Measurements from ENCODE around the gene TIE1.

Gene TIE1

DNA sequence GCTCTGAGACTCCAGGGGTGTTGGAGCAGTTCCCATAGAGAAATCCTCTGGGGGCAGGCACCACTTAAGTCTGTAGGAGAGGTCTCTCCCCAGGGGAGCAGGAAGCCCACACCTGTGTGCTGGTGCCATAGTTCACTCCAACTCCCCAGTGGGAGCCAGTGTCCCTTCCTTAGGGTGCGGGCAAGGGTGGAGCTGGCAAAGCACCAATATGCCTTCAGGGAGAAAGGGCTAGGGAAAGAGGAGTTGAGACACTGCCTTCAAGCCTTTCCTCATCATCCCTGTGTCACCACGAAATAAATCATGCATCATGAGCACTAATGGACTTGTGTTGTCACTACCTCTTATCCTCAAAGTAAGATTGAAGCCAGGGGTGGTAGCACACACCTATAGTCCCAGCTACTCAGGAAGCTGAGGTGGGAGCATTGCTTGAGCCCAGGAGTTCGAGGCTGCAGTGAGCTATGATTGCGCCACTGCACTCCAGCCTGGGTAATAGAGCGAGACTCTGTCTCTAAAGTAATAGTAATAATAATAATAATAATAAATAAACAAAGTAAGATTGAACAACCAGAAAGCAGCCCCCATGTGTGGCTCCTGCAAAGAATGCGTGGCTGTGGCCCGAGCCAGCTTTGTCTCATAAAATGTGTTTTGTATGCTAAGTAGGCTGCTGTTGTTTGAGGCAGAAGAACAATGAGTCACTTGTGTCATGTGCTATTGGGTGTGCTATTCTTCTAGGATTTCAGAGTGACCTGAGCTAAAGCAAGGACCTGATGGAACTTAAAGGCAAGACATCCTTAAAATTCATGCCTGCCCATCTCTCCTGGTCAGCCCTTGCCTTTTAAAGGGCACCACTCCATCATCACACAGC lies 6.7 kb upstream of the TIE1 start:
- DNase-seq (ENCODE audit: low spot score): peak; percentile 7

DNA sequence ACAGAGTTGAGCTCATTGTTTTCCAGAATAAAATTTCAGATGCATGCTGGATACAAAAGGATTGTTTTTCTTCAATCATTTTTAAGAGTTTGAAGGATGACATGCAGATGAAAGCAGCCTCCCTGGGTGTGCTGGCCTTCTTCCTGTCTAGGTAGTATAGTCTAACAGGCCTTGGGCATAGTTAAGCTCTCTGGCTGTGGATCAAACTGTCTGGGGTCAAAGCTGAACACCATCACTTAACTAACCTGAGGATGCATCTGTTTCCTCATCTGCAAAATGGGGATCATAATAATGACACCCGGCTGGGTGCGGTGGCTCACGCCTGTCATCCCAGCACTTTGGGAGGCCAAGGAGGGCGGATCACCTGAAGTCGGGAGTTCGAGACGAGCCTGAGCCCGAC lies 6.0 kb upstream of the TIE1 start:
- DNase-seq (ENCODE audit: low spot score): no peak

DNA sequence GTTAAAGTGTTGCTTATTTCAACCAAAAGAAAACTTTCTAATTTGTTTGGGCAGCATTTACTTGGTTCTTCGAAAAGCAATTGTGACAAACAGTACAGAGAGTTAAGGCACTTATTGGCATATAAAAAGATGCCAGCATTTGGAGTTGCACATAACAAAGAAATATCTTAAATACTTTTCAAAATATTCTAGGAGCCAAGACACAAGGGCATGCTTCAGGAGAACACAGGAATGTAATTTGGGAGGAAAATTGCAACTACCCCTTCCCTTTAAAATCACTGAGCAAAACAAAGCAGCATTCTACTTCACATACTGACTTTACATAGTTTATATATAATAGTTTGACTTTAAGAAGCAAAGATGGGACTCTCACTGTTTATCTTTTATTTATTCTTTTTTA lies 4.6 kb upstream of the TIE1 start:
- no peak for DNase-seq (ENCODE audit: low spot score)

DNA sequence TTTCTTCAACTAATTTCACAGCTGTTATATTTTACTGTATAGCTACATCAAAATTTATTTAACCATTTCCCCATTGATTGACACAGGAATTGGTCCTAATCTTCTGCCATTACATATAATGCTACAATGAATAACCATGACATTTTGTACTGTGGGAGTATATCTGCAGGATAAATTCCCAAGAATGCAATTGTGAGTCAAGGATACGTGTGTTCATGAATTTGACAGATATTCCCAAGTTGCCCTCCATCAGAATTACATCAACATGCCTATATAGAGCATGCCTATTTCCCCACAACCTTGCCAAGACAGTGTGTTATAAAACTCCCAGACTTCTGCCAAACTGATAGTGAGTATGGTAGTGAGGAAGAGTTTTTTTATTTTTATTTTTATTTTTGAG lies 2.7 kb upstream of the TIE1 start:
- no peak for DNase-seq (ENCODE audit: low spot score)

DNA sequence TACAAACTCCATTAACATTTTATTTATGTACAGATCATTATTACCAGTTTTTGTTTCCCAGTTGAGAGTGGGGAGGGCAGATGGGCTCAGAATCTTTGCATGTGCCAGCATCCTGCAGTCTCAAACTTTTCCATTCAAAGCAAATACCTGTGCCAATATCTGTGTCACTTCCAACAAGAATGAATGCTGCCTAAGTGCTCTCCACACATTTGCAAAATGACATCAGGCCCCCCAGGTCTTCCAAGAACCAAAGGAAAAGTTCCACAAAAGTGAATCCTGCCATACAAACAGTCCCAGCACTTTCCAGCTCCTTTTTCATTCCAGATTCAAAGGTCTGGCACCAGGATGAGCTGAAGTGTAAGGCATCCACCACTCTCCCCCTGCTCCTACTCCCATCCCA lies 1.7 kb upstream of the TIE1 start:
- no peak for DNase-seq (ENCODE audit: low spot score)

DNA sequence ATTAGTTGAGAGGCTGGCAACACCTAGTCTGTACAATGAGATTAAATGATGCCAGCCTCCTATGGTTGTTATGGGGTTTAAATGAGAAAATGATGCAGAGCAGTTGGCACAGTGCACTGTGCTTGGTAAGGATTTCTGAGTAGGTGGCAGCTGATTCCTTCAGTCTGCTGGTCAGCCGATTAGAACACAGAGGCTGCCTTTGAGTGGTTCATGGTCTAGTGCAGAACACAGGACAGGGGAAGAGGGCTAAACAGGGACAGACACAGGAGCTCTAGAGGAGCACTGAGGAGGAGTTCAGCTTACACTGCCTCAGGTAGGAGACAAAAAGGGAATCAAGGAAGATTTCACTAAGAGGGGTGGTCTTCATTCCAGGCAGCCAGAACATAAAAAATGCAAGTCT lies 1.4 kb downstream of the TIE1 start:
- no peak for DNase-seq (ENCODE audit: low spot score)

DNA sequence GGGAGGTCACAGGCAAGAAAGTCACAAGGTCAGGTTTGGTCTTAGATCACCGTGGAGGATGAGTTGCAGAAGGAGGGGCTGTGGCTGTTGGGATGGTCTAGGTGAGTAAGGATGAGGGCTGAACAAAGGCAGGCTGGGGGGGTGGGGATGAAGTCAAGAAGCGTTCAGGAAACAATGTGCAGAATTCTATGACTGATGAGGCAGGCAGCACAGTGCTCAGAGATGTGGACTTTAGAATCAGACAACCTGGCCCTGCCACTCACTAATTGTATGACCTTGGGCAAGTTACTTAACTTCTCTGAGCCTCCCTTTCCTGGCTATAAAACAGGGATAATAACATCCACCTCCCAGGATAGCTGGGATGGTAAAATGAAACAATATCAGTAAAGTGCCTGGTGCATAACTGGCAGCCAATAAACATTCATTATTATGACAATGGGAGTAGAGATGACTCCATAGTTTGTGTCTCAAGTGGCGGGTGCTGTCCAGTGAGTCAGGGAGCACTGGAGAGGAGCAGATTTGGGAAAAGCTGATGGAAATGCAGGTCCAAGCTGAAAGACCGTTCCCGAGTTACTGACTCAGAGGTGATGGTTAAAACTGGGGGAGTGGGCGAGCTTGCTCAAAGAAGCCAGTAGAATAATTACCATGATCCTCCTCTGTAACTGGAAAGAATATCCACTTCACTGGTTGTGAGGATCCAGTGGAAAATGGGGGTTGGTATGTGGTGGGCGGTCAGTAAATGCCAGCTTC lies 2.1 kb downstream of the TIE1 start:
- DNase-seq (ENCODE audit: low spot score): no peak

DNA sequence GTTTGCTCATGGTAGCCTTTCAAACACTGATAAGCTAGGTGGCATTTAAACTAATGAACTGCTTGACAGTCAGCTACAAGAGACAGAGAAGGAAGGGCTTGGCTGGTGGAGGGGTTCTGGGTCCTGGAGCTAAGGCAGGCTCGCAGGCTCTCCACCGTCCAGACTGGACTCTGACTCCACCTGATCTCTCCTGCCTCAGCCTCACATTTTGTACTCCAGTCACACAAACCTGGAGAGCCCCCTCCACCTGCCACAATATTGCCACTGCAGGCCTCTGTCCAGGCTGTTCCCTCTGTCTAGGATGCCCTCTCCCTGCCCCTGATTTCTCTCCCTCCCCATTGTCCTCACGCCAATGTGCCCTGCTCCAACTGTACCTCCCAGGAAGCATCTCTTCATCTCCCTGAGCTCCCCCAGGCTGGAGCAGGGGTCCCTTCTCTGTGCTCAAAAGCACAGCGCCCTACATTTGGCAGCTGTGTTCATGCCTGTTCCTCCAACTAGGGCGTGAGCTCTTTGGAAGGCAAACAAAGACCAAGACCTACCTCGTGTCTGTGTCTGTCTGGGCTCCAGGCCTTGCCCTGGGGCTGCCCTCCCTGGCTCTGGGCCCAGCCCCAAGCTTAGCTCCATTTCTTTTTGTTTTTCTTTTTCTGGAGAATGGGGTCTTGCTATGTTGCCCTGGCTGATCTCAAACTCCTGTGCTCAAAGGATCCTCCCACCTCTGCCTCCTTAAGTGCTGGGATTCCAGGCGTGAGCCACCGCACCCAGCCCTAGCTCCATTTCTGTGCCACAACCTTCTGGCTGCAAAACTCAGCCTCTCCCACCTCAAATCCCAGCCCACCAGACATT lies 2.9 kb downstream of the TIE1 start:
- no peak for DNase-seq (ENCODE audit: low spot score)

DNA sequence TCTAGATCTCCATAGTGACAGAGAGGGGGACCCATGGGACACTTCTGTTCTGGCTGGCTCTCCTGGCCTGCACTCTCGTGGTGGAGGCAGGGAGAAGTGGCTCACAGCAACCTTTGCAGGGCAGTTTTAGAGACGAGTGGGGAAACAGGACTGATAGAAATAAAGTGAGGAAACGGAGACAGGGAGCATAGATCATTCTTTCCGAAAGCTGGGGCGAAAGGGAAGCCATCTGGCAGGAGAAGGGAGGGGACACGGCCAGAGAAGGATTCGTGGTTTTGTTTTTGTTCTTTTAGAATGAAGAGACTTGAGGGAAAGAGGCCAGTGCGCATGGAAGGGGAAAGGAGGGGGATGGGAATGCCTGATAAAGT lies 3.5 kb downstream of the TIE1 start:
- no peak for DNase-seq (ENCODE audit: low spot score)

DNA sequence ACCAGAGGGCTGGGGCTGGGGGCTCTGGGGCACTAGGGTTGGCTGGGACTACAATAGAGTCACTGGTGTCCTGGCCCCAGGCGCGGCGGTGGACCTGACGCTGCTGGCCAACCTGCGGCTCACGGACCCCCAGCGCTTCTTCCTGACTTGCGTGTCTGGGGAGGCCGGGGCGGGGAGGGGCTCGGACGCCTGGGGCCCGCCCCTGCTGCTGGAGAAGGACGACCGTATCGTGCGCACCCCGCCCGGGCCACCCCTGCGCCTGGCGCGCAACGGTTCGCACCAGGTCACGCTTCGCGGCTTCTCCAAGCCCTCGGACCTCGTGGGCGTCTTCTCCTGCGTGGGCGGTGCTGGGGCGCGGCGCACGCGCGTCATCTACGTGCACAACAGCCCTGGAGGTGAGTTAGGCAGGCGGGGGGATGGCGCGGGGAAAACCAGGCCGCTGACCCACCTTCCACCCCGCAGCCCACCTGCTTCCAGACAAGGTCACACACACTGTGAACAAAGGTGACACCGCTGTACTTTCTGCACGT lies 4.1 kb downstream of the TIE1 start:
- no peak for DNase-seq (ENCODE audit: low spot score)

DNA sequence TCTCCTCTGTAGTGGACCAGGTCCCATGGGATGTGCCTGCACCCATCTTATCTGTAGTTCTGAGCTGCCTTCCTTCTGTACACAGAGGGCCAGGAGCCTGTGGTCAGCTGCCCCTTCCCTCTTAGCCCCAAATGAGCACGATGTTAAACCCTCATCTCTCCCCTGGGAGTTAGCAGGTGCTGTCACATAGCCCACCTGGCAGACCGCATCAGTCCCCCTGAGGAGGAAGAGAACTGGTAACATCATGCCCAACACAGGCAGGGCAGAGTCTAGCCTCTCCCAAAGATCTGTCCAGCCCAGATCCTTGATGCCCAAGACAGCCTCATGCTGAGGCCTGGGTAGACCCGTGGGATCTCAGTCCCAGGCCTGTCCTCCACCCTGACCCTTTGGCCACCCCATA lies 4.7 kb downstream of the TIE1 start:
- no peak for DNase-seq (ENCODE audit: low spot score)

DNA sequence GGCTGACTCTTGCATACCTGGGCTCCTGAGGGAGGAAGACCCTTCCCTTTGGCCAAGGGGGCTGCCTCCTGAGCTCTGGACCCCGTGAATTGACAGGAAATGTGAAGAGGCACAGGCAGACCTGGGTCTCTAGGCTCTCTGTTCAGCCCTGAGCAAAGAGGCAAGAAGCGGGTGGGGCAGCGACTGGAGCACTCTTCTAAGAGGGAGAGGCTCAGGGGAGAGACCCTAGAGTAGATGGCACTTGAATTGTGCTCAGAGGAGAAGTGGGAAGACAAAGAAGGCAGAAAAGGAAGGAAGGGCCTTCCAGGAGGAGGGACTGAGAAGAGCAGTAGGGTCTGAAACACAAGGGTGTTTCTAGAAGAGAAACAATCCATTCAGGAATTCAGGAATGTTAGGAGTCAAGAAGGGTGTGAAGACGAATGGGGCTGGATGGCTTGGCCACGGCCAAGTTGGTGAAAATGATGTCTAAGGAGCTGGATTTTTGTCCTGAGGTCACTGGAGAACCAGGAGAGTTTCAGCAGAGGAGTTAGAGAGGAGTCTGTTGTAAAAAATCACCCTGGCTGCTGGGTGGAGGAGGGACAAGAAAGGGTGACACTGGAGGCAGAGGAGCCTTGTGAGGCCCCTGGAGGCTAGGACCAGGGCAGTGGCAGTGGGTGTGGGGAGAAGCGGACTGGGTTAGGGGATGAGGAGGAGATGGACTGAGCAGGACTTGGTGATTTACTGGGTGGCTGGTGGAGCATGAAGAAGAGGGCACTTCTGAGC lies 5.3 kb downstream of the TIE1 start:
- no peak for DNase-seq (ENCODE audit: low spot score)

DNA sequence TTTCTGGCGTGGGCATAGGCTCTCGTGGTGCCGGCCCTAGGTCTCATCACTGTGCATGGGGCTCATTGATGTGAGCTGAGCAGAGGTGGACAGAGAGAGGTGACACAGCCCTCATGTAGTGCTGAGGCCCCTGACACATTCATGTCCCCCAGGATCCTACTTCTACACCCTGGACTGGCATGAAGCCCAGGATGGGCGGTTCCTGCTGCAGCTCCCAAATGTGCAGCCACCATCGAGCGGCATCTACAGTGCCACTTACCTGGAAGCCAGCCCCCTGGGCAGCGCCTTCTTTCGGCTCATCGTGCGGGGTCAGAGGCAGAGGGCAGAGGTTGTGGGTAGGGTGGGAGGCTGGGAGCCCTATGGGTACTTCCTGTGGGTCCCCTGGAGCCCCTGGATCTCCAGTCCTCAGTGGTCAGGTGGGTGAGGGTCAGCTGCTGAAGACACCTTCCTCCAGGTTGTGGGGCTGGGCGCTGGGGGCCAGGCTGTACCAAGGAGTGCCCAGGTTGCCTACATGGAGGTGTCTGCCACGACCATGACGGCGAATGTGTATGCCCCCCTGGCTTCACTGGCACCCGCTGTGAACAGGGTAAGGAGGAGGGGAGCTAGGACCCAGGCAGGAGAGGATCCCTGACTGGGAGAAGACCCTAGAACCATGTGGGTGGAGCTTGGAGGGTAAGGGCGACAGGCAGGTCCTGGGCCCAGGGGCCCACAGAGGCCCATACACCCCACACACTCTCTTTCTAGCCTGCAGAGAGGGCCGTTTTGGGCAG lies 6.1 kb downstream of the TIE1 start:
- DNase-seq (ENCODE audit: low spot score): no peak

DNA sequence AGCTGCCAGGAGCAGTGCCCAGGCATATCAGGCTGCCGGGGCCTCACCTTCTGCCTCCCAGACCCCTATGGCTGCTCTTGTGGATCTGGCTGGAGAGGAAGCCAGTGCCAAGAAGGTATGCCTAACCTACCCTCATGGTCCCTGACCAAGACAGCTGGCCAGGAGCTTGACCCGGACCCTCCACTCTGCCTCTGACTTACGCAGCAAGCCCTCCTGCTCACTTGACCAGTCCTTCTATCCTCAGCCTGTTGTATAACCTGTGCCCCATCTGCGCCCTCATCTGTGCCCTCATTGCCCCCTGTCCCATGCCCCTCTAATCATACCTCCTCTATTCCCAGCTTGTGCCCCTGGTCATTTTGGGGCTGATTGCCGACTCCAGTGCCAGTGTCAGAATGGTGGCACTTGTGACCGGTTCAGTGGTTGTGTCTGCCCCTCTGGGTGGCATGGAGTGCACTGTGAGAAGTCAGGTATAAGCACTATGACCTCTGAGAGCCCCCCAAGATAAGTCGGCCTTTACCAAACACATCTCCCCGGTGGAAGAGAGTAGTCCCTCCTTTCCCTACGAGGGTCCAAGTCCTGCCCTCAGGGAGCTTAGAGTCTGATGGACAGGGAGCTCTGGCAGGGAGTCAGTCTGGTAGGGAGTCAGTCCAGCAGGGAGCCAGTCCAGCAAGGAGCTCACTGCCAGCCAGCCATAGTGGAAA lies 6.8 kb downstream of the TIE1 start:
- no peak for DNase-seq (ENCODE audit: low spot score)

DNA sequence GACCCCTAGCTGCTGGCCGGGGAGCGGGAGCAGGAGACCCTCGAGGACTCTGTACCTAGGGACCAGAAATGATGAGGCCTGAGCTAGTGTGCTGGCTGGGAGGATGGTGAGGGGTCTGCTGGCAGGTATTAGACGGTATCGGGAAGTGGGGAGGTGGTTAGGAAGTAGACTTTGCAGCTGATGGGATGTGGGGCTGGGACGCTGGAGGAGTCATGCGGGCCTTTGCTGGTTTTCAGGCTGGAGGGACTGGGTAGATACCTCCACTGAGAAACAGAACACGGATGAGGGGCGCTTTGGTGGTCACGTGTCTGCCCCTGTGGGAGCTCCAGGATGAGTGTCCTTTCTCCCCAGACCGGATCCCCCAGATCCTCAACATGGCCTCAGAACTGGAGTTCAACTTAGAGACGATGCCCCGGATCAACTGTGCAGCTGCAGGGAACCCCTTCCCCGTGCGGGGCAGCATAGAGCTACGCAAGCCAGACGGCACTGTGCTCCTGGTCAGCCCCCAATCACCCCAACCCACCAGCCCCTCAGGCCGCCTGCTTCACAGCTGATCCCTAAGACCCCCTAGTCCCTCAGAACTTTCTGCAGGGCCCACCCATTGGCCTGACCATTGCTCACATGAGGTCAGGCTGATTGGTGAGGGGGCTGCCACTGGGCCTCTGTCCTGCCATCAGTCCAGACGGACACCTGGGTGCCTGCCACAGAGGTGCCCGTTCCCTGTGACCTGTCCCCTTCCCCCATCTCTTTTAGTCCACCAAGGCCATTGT lies 8.0 kb downstream of the TIE1 start:
- DNase-seq (ENCODE audit: low spot score): no peak

DNA sequence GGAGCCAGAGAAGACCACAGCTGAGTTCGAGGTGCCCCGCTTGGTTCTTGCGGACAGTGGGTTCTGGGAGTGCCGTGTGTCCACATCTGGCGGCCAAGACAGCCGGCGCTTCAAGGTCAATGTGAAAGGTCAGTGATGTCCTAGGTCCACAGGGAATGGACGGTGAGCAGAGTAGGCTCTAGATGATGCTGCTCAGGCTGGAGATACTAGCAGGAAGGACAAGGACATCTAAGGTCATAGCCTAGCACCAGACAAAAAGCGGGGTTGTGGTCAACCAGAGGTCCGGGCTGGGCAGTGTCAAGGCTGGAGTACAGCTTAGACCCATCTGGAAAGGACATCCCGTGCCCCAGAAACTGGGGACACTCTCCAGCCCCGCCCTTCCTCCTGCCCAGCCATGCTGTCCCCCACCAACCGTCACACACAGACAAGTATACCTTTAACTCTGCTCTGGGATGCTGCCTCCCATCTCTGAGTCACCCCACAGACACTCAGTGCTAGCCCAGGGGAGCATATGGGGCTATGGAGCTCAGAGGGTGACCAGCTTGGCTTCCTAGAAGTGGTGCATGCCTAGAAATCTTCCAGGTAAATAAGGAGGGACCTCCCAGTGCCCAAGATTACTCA lies 8.7 kb downstream of the TIE1 start:
- no peak for DNase-seq (ENCODE audit: low spot score)

DNA sequence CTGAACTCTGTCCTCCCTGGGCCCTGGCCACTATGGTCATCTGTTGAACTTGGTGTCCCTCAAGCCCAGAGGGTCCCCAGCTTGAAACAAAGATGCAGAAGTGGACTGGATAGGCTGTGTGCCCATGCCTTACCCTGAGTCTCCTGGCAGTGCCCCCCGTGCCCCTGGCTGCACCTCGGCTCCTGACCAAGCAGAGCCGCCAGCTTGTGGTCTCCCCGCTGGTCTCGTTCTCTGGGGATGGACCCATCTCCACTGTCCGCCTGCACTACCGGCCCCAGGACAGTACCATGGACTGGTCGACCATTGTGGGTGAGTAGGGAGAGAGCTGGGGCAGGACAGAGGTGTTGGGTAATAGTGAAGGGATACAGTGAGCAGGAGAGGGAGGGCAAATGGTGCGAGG lies 10.7 kb downstream of the TIE1 start:
- DNase-seq (ENCODE audit: low spot score): no peak

DNA sequence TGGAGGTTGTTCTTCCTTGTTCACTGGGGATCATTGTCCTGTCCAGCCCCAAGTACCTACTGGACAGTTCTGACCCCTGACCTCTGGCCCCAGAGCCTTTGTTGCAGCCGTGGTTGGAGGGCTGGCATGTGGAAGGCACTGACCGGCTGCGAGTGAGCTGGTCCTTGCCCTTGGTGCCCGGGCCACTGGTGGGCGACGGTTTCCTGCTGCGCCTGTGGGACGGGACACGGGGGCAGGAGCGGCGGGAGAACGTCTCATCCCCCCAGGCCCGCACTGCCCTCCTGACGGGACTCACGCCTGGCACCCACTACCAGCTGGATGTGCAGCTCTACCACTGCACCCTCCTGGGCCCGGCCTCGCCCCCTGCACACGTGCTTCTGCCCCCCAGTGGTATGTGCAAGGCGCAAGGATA lies 11.4 kb downstream of the TIE1 start:
- no peak for DNase-seq (ENCODE audit: low spot score)
